Spinal cord (tissue), 10 donors: ENCODE measurements around the gene ZBTB11. TPM values are rescaled to one million over a fixed set of nuclear protein-coding genes. Genes with fewer than 3 reads are reported as not detected.
"Not testable (repeated sequence)": the region's sequence is repeated elsewhere in the genome, so short reads cannot be mapped to it uniquely, and the experiment has no call there.

Experiments
- DNase-seq, 6 donors: peaks; one replicate each; pipeline versions ENCODE4 v3.0.0 to v3.0.0-alpha.2; 2013 to 2015; ENCODE audit warnings: low spot score in 6 of 6, low read depth in 4 of 6
- H3K27ac ChIP-seq: one replicate; pipeline ENCODE4 v1.5.1; 2013; ENCODE audit warnings: low read depth, low read length, control low read depth
- H3K27me3 ChIP-seq: one replicate; pipeline ENCODE4 v1.6.1; 2013; ENCODE audit warnings: low read length; ENCODE audit not compliant: control insufficient read depth, insufficient read depth
- H3K36me3 ChIP-seq: one replicate; pipeline ENCODE4 v1.6.1; 2013; ENCODE audit warnings: low read length; ENCODE audit not compliant: control insufficient read depth, insufficient read depth
- H3K4me1 ChIP-seq: one replicate; pipeline ENCODE4 v1.6.1; 2013; ENCODE audit warnings: low read length; ENCODE audit not compliant: control insufficient read depth, insufficient read depth
- H3K4me3 ChIP-seq: one replicate; pipeline ENCODE4 v1.5.1; 2013; ENCODE audit warnings: low read depth, low read length, control low read depth
- H3K9me3 ChIP-seq: one replicate; pipeline ENCODE4 v1.6.1; 2013; ENCODE audit warnings: low read length; ENCODE audit not compliant: control insufficient read depth, insufficient read depth
- WGBS: methylation state at CpG from one replicate; pipeline ENCODE4 v1.1.5; 2013; ENCODE audit warnings: missing lambda C conversion rate; ENCODE audit not compliant: insufficient coverage; 5-methylcytosine and 5-hydroxymethylcytosine counted together
- polyA plus RNA-seq, 2 donors: library from polyadenylated mRNA; unstranded; fragments of 120-200 nt; gene quantifications; one replicate each; pipeline ENCODE4 v1.2.1, GENCODE V29; 2013; ENCODE audit not compliant: insufficient read length in 2 of 2
- total RNA-seq, 2 donors: library from RNA; depleted of rRNA in 1 of 2; stranded (reverse); fragments of 120-200 nt in 1 of 2; fragments of >200 nt in 1 of 2; gene quantifications; one replicate each; pipeline versions ENCODE4 v1.2.3 to v1.2.4, GENCODE V29; 2013 to 2014
- donor health status: healthy.

Gene ZBTB11
- total and polyA plus RNA-seq, 4 donors: 17.7 to 39.2 (median 21.6) TPM

- WGBS: no CpG with 5 or more reads among the region's 1 CpG
- no peak overlapping the region for H3K4me3 ChIP-seq
Observed at GRCh38 chr3:101718455-101718854, 41.5 kb upstream of the ZBTB11 start.

GRCh38 chr3:101709126-101709525 lies 32.2 kb upstream of the ZBTB11 start:
- Histone ChIP-seq H3K4me1 (no peaks in the 10 kb centered on the region), H3K9me3 (no peaks in the 10 kb centered on the region), H3K4me3 (no peak overlapping the region), H3K27ac (no peak overlapping the region), H3K36me3 (no peaks in the 10 kb centered on the region), H3K27me3 (no peaks in the 10 kb centered on the region)
- no peak for DNase-seq
- WGBS: 80% methylated on average over 1 of the region's 4 CpGs

More at GRCh38 chr3:101718455-101718854, 41.5 kb upstream of the ZBTB11 start:
- Histone ChIP-seq H3K27ac (no peak overlapping the region), H3K4me1 (no peaks in the 10 kb centered on the region), H3K36me3 (no peaks in the 10 kb centered on the region), H3K9me3 (no peaks in the 10 kb centered on the region), H3K27me3 (no peaks in the 10 kb centered on the region)
- no peak for DNase-seq

- DNase-seq, H3K4me1 ChIP-seq, H3K4me3 ChIP-seq, H3K27me3 ChIP-seq, H3K9me3 ChIP-seq, H3K27ac ChIP-seq, H3K36me3 ChIP-seq: not testable (repeated sequence)
- WGBS: no CpG with 5 or more reads among the region's 2 CpGs
Observed at GRCh38 chr3:101704639-101705038, 27.7 kb upstream of the ZBTB11 start.

- Histone ChIP-seq H3K27ac (no peak overlapping the region), H3K4me1 (no peaks in the 10 kb centered on the region), H3K9me3 (no peaks in the 10 kb centered on the region), H3K36me3 (no peaks in the 10 kb centered on the region), H3K4me3 (no peak overlapping the region), H3K27me3 (no peaks in the 10 kb centered on the region)
- DNase-seq: no peak
- WGBS: 82% methylated on average over 1 of the region's 2 CpGs
Observed at GRCh38 chr3:101703169-101703568, 26.2 kb upstream of the ZBTB11 start.

GRCh38 chr3:101702726-101703125 lies 25.8 kb upstream of the ZBTB11 start:
- Histone ChIP-seq H3K27me3 (no peaks in the 10 kb centered on the region), H3K36me3 (no peaks in the 10 kb centered on the region), H3K4me1 (no peaks in the 10 kb centered on the region), H3K9me3 (no peaks in the 10 kb centered on the region), H3K4me3 (no peak overlapping the region), H3K27ac (no peak overlapping the region)
- WGBS: no CpG with 5 or more reads among the region's 1 CpG
- DNase-seq: no peak

- Histone ChIP-seq H3K27me3 (no peaks in the 10 kb centered on the region), H3K36me3 (no peaks in the 10 kb centered on the region), H3K4me3 (no peak overlapping the region), H3K27ac (no peak overlapping the region), H3K9me3 (no peaks in the 10 kb centered on the region), H3K4me1 (no peaks in the 10 kb centered on the region)
- no peak for DNase-seq
- 92% methylated on average over 4 of the region's 7 CpGs for WGBS
Observed at GRCh38 chr3:101701696-101702634, 25.0 kb upstream of the ZBTB11 start.

- peak in 4 of 6 donors; percentile 36 to 90 (median 73) for DNase-seq
- WGBS: 0% methylated on average over 3 of the region's 10 CpGs
- Histone ChIP-seq H3K4me1 (peaks cover 3% of the 10 kb centered on the region), H3K36me3 (no peaks in the 10 kb centered on the region), H3K27ac (no peak overlapping the region), H3K9me3 (no peaks in the 10 kb centered on the region), H3K27me3 (no peaks in the 10 kb centered on the region), H3K4me3 (no peak overlapping the region)
Observed at GRCh38 chr3:101695779-101696372, 18.9 kb upstream of the ZBTB11 start.

GRCh38 chr3:101694836-101695235 lies 17.9 kb upstream of the ZBTB11 start:
- not testable (repeated sequence) for H3K27me3 ChIP-seq, H3K27ac ChIP-seq, H3K4me1 ChIP-seq, H3K9me3 ChIP-seq, H3K36me3 ChIP-seq, H3K4me3 ChIP-seq
- WGBS: no CpG with 5 or more reads among the region's 4 CpGs
- DNase-seq: peak in 2 of 6 donors; percentile 17 to 51

- 90% methylated on average over 4 of the region's 13 CpGs for WGBS
- H3K4me1 ChIP-seq, H3K36me3 ChIP-seq, H3K27me3 ChIP-seq, H3K4me3 ChIP-seq, H3K9me3 ChIP-seq, H3K27ac ChIP-seq: not testable (repeated sequence)
- DNase-seq: peak in 2 of 6 donors; percentile 16 to 28
Observed at GRCh38 chr3:101693540-101693939, 16.6 kb upstream of the ZBTB11 start.
